ENCODE data around the gene FCER2. TPM values are rescaled to one million over a fixed set of nuclear protein-coding genes. Genes with fewer than 3 reads are reported as not detected.
A peak's percentile ranks its signal among the peaks of the same experiment; 100 is the strongest.

Gene FCER2
- total RNA-seq, 1 donor from 2014 or later: 0.58 TPM

GRCh38 chr19:7676376-7676775 is 25.6 kb downstream of the FCER2 start:
- no peaks in the 10 kb centered on the region for H3K36me3 ChIP-seq
- peaks cover 9% of the 10 kb centered on the region for H3K27me3 ChIP-seq
- peak; percentile 79 for DNase-seq
- H3K4me1 ChIP-seq: peaks cover 6% of the 10 kb centered on the region
- H3K4me3 ChIP-seq: peak overlapping the region; percentile 34
- TF ChIP-seq, protein P1, sequence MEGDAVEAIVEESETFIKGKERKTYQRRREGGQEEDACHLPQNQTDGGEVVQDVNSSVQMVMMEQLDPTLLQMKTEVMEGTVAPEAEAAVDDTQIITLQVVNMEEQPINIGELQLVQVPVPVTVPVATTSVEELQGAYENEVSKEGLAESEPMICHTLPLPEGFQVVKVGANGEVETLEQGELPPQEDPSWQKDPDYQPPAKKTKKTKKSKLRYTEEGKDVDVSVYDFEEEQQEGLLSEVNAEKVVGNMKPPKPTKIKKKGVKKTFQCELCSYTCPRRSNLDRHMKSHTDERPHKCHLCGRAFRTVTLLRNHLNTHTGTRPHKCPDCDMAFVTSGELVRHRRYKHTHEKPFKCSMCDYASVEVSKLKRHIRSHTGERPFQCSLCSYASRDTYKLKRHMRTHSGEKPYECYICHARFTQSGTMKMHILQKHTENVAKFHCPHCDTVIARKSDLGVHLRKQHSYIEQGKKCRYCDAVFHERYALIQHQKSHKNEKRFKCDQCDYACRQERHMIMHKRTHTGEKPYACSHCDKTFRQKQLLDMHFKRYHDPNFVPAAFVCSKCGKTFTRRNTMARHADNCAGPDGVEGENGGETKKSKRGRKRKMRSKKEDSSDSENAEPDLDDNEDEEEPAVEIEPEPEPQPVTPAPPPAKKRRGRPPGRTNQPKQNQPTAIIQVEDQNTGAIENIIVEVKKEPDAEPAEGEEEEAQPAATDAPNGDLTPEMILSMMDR (IDR thresholded peaks at IDR 0.05): no peak
- peak; percentile 42 for ATAC-seq
- intact Hi-C loops (cut with DNase I): no loop called here
- H3K9me3 ChIP-seq: no peaks in the 10 kb centered on the region
- H3K27ac ChIP-seq: peak overlapping the region; percentile 51

DNA sequence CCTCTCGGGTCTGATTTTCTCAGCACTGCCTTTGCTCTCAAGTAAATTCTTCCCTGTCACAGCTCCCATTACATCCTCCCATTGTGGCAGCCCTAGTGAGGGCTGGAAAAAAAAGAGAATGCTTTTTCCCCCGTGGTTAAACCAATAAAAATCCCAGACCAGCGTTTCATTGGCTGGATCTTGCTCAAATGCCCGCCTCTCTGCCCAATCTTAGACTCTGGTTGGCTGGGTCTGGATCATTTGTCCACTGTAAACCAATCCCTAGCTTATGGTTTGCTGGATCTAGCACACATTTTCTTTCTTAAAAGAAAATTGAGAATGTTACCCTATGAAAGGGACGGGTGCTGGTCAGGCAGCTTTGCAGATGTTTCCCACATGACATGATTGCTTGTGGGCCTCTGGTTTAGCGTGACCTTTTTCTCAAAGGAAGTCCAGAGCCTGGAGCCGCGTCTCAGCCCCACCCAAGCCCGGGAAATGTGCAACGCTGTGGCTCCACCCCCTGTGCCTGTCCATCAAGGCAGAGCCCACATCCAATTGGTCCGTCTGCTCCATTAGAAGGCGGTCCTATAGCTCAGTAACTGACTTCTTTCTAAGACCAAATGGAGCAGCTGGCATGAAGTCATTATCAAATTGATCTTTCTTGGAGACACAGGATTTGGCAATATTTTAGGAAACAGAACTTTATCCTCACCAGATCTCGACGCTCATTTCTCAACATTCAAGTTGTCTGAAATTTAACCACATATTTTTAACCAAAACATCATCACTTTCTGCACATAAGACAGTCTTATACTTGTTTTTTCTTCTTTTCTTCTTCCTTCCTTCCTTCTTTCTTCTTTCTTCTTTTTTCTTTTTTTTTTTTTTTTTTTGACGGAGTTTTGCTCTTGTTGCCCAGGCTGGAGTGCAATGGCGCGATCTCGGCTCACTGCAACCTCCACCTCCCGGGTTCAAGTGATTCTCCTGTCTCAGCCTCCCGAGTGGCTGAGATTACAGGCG is 27.6 kb downstream of the FCER2 start:
- peaks cover 12% of the 10 kb centered on the region for H3K27me3 ChIP-seq
- intact Hi-C loops (cut with DNase I): no loop called here

GRCh38 chr19:7672522-7672921 is 29.4 kb downstream of the FCER2 start:
- Histone ChIP-seq H3K4me1 (no peaks in the 10 kb centered on the region), H3K27ac (no peak overlapping the region), H3K4me3 (no peak overlapping the region), H3K27me3 (peaks cover 17% of the 10 kb centered on the region), H3K36me3 (no peaks in the 10 kb centered on the region), H3K9me3 (no peaks in the 10 kb centered on the region)
- TF ChIP-seq, protein P1 (IDR thresholded peaks at IDR 0.05): no peak
- intact Hi-C loops (cut with DNase I): no loop called here
- ATAC-seq (no peak), DNase-seq (no peak)

More for the DNA sequence above, 27.6 kb downstream of the FCER2 start:
- Histone ChIP-seq H3K36me3 (no peaks in the 10 kb centered on the region), H3K9me3 (no peaks in the 10 kb centered on the region), H3K27ac (peak overlapping the region; percentile 42), H3K4me3 (no peak overlapping the region), H3K4me1 (no peaks in the 10 kb centered on the region)
- peak; percentile 90 for DNase-seq
- ATAC-seq: peak; percentile 87
- TF ChIP-seq, protein P1 (IDR thresholded peaks at IDR 0.05): no peak

DNA sequence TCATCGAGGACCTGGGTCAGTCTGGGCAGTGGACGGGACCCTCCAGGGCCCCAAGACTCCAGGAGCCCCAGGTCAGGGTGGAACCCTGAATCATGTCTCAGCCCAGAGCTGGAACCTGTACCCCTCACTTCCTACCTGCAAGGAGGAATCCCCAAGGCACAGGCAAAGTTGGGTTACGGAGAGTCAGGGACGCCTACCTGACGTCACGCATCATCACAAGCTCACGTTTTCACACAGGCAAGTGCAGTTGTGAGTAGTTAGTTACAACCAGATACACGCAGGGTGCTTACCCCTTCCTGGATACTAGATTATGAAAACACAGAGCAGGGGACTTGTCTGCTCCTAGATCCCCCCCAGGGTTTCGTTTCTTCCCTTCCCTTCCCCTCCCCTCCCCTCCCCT is 31.1 kb downstream of the FCER2 start:
- Histone ChIP-seq H3K4me3 (no peak overlapping the region), H3K4me1 (no peaks in the 10 kb centered on the region), H3K9me3 (no peaks in the 10 kb centered on the region), H3K36me3 (no peaks in the 10 kb centered on the region), H3K27ac (no peak overlapping the region), H3K27me3 (peaks cover 22% of the 10 kb centered on the region)
- DNase-seq: no peak
- intact Hi-C loops (cut with DNase I): no loop called here
- ATAC-seq: no peak
- TF ChIP-seq, protein P1 (IDR thresholded peaks at IDR 0.05): no peak

GRCh38 chr19:7670150-7670783 is 31.7 kb downstream of the FCER2 start:
- ATAC-seq (peak; percentile 81), DNase-seq (peak; percentile 84)
- Histone ChIP-seq H3K36me3 (no peaks in the 10 kb centered on the region), H3K4me3 (no peak overlapping the region), H3K27me3 (peaks cover 22% of the 10 kb centered on the region), H3K4me1 (no peaks in the 10 kb centered on the region), H3K27ac (no peak overlapping the region), H3K9me3 (no peaks in the 10 kb centered on the region)
- TF ChIP-seq, protein P1 (IDR thresholded peaks at IDR 0.05): no peak
- intact Hi-C loops (cut with DNase I): no loop called here
